HepG2 (cell line): ENCODE data around the gene GJB1. TPM values are rescaled to one million over a fixed set of nuclear protein-coding genes. Genes with fewer than 3 reads are reported as not detected.

ENCODE experiments used
- CBX2 ChIP-seq, 2 experiments: fragments of 200-600 bp in 1 of 2; sonication (generic); formaldehyde crosslinking in 1 of 2; IDR thresholded peaks; 2 replicates each; pipeline versions ENCODE4 v1.7.0 to v1.8.1; 2018 to 2022; ENCODE audit warnings: low read depth in 2 of 2, low read length in 1 of 2, mild to moderate bottlenecking in 1 of 2, missing genetic modification reagents in 1 of 2
- DNMT3B ChIP-seq: conservative IDR thresholded peaks from 2 replicates; pipeline ENCODE4 v1.6.1; 2016; ENCODE audit warnings: missing biosample characterization, control low read depth
- EED ChIP-seq: sonication (generic); formaldehyde crosslinking; IDR thresholded peaks from 2 replicates; pipeline ENCODE4 v1.5.0; 2020; ENCODE audit warnings: mild to moderate bottlenecking, missing genetic modification reagents
- KLF6 ChIP-seq: IDR thresholded peaks from 2 replicates; pipeline ENCODE4 v1.8.0; 2016; ENCODE audit warnings: missing biosample characterization, missing genetic modification reagents
- NFATC3 ChIP-seq: sonication (generic); formaldehyde crosslinking; IDR thresholded peaks from 2 replicates; pipeline ENCODE4 v1.5.1; 2020; ENCODE audit warnings: mild to moderate bottlenecking, missing genetic modification reagents
- NFYB ChIP-seq: sonication (generic); formaldehyde crosslinking; IDR thresholded peaks from 2 replicates; pipeline ENCODE4 v1.4.0; 2020; ENCODE audit warnings: missing genetic modification reagents
- NR3C1 ChIP-seq: sonication (generic); formaldehyde crosslinking; IDR thresholded peaks from 2 replicates; pipeline ENCODE4 v1.4.0; 2020; ENCODE audit warnings: missing genetic modification reagents
- RBAK ChIP-seq: sonication (generic); formaldehyde crosslinking; IDR thresholded peaks from 2 replicates; pipeline ENCODE4 v1.5.1; 2020; ENCODE audit warnings: mild to moderate bottlenecking, missing genetic modification reagents
- SNAPC2 ChIP-seq: sonication (generic); formaldehyde crosslinking; IDR thresholded peaks from 2 replicates; pipeline ENCODE4 v1.8.1; 2022; ENCODE audit warnings: mild to moderate bottlenecking, missing genetic modification reagents
- SNRNP70 ChIP-seq: fragments of 200-400 bp; formaldehyde crosslinking; IDR thresholded peaks from 2 replicates; pipeline ENCODE4 v1.6.1; 2017; ENCODE audit warnings: mild to moderate bottlenecking, low read depth, low read length, moderate library complexity
- SP1 ChIP-seq, 2 experiments: fragments of 450-650 bp in 1 of 2; sonication (generic) in 1 of 2; formaldehyde crosslinking in 1 of 2; IDR thresholded peaks; 2 replicates each; pipeline versions ENCODE4 v1.4.0 to v1.6.1; 2016 to 2020; ENCODE audit warnings: missing genetic modification reagents in 1 of 2
- THAP9 ChIP-seq: sonication (generic); formaldehyde crosslinking; IDR thresholded peaks from 2 replicates; pipeline ENCODE4; 2020; ENCODE audit warnings: missing genetic modification reagents, mild to moderate bottlenecking, borderline replicate concordance
- ZBTB40 ChIP-seq, 2 experiments: fragments of 450-650 bp in 1 of 2; sonication (generic) in 1 of 2; formaldehyde crosslinking in 1 of 2; IDR thresholded peaks; 2 replicates each; pipeline versions ENCODE4 v1.6.1 to v1.8.0; 2016 to 2022; ENCODE audit warnings: antibody characterized with exemption in 1 of 2, mild to moderate bottlenecking in 1 of 2, missing genetic modification reagents in 1 of 2
- ZMYM3 ChIP-seq: sonication (generic); formaldehyde crosslinking; IDR thresholded peaks from 2 replicates; pipeline ENCODE4 v1.5.1; 2020; ENCODE audit warnings: mild to moderate bottlenecking, missing genetic modification reagents
- ZMYM4 ChIP-seq: sonication (generic); formaldehyde crosslinking; IDR thresholded peaks from 2 replicates; pipeline ENCODE4 v1.8.1; 2023; ENCODE audit warnings: mild to moderate bottlenecking, missing genetic modification reagents
- ZNF253 ChIP-seq: sonication (generic); formaldehyde crosslinking; IDR thresholded peaks from 2 replicates; pipeline ENCODE4 v1.8.0; 2022; ENCODE audit warnings: mild to moderate bottlenecking, missing genetic modification reagents, borderline replicate concordance
- ZNF543 ChIP-seq: sonication (generic); formaldehyde crosslinking; IDR thresholded peaks from 2 replicates; pipeline ENCODE4 v1.4.0; 2020; ENCODE audit warnings: mild to moderate bottlenecking, missing genetic modification reagents
- ZNF546 ChIP-seq: sonication (generic); formaldehyde crosslinking; conservative IDR thresholded peaks from 2 replicates; pipeline ENCODE4 v1.8.1; 2023; ENCODE audit warnings: mild to moderate bottlenecking, missing genetic modification reagents
- polyA plus RNA-seq, 8 experiments: library from polyadenylated mRNA; depleted of rRNA in 3 of 8; stranded (reverse) in 7 of 8; unstranded in 1 of 8; fragments of >200 nt; fragmentation: Illumina TruSeq in 4 of 8; extraction: Trizol in 4 of 8; gene quantifications; 2 replicates each; pipeline versions ENCODE4 v1.2.1 to v1.2.3, GENCODE V29; 2011 to 2016; ENCODE audit warnings: low read depth in 4 of 8, missing spikeins in 1 of 8, mixed read lengths in 1 of 8; ENCODE audit not compliant: insufficient read depth in 1 of 8
- total RNA-seq, 5 experiments: library from RNA; depleted of rRNA; stranded (reverse); fragments of >200 nt; fragmentation: Illumina TruSeq; extraction: Trizol; gene quantifications; 2 replicates each; pipeline ENCODE4 v1.2.3, GENCODE V29; 2016; ENCODE audit warnings: low read depth in 1 of 5

The GJB1 gene
- total and polyA plus RNA-seq, 2 of the 13 experiments (the other 11 are each of a cell fraction or from before 2014, with no cell fraction given), result 111 to 161 TPM

- TF ChIP-seq ZBTB40 (IDR thresholded peaks at IDR 0.05), result no peak
- TF ChIP-seq ZBTB40 (CRISPR knock-in tag; IDR thresholded peaks at IDR 0.05), result peak; percentile 39; the same call in 1 of the 2 replicates
- no peak for TF ChIP-seq KLF6 (CRISPR knock-in tag)
- no peak for TF ChIP-seq EED (CRISPR knock-in tag)
- no peak for TF ChIP-seq THAP9 (CRISPR knock-in tag)
- no peak for TF ChIP-seq SP1 (IDR thresholded peaks at IDR 0.05)
- no peak for TF ChIP-seq SP1 (CRISPR knock-in tag; IDR thresholded peaks at IDR 0.05)
- TF ChIP-seq NR3C1 (CRISPR knock-in tag), result no peak
- TF ChIP-seq RBAK (CRISPR knock-in tag), result no peak
- TF ChIP-seq ZMYM4, result peak; percentile 72
- TF ChIP-seq SNRNP70, result no peak
- TF ChIP-seq ZNF253 (CRISPR knock-in tag), result no peak
- no peak for TF ChIP-seq ZNF546 (CRISPR knock-in tag)
- TF ChIP-seq ZMYM3 (CRISPR knock-in tag), result no peak
- no peak for TF ChIP-seq ZNF543 (CRISPR knock-in tag)
- TF ChIP-seq CBX2 (IDR thresholded peaks at IDR 0.05; ENCODE audit: low read depth, low read length), result no peak
- TF ChIP-seq CBX2 (CRISPR knock-in tag; IDR thresholded peaks at IDR 0.05; ENCODE audit: low read depth), result no peak
- peak; percentile 51; the same call in 1 of the 2 replicates for TF ChIP-seq SNAPC2
- no peak for TF ChIP-seq NFATC3
- no peak for TF ChIP-seq DNMT3B (CRISPR knock-in tag)
- TF ChIP-seq NFYB (CRISPR knock-in tag), result peak; percentile 51; the same call in 1 of the 2 replicates
These were observed 8.3 kb upstream of the GJB1 start (continued) for GRCh38 chrX:71214604-71215337.
